ENCODE results near the gene FGF23.
"Not testable (repeated sequence)": the region's sequence is repeated elsewhere in the genome, so short reads cannot be mapped to it uniquely, and the experiment has no call there.

The FGF23 gene

DNA sequence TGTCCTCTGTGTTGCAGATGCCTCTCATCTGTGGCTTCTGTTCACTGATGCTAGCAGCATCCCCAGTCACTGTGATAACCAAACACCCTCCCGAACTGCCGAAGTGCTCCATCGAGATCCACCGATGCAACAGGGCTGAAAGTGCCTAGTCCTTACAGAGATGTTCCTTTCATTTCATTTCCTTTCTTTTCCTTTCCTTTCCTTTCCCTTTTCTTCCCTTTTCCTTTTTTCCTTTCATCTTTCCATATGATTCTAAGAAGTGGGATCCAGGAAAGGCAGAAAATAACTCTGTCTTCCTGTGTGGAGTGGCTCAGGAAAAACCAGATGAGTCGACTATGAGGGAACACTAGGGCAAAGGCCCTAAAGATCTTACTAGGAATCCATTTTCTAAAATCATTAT lies 39.4 kb upstream of the FGF23 start:
- in situ Hi-C loops (cut with HindIII; ENCODE audit: low sequenced_read_pairs) = no loop called here
- no peak overlapping the region for H3K4me3 ChIP-seq (ENCODE audit: low read depth, low read length)
- TF ChIP-seq, protein P1, sequence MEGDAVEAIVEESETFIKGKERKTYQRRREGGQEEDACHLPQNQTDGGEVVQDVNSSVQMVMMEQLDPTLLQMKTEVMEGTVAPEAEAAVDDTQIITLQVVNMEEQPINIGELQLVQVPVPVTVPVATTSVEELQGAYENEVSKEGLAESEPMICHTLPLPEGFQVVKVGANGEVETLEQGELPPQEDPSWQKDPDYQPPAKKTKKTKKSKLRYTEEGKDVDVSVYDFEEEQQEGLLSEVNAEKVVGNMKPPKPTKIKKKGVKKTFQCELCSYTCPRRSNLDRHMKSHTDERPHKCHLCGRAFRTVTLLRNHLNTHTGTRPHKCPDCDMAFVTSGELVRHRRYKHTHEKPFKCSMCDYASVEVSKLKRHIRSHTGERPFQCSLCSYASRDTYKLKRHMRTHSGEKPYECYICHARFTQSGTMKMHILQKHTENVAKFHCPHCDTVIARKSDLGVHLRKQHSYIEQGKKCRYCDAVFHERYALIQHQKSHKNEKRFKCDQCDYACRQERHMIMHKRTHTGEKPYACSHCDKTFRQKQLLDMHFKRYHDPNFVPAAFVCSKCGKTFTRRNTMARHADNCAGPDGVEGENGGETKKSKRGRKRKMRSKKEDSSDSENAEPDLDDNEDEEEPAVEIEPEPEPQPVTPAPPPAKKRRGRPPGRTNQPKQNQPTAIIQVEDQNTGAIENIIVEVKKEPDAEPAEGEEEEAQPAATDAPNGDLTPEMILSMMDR (IDR thresholded peaks at IDR 0.05; ENCODE audit: low read depth, low read length, missing control alignments) = no peak
- DNase-seq (ENCODE audit: low read depth) = no peak

DNA sequence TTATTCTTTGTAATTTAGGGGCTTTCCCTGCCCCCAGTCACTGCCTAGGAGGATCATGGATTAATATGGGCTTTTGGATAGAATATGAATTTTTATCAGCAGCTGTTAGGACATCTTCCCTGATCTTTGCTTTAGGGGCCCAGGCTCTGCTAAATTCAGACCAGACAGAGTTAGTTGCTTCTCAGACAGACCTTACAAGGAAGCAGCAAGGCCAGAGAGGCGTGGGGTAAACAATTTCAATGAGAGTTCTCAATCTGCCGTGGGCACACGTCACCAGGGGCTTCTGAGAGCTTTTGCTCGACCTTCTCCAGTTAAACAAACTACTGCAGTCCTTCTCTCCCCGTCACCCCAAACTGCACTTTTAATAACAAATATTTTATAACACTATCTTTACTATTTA lies 38.4 kb upstream of the FGF23 start:
- in situ Hi-C loops (cut with HindIII; ENCODE audit: low sequenced_read_pairs) = no loop called here
- DNase-seq (ENCODE audit: low read depth) = no peak
- no peak overlapping the region for H3K4me3 ChIP-seq (ENCODE audit: low read depth, low read length)
- TF ChIP-seq, protein P1 (IDR thresholded peaks at IDR 0.05; ENCODE audit: low read depth, low read length, missing control alignments) = no peak

DNA sequence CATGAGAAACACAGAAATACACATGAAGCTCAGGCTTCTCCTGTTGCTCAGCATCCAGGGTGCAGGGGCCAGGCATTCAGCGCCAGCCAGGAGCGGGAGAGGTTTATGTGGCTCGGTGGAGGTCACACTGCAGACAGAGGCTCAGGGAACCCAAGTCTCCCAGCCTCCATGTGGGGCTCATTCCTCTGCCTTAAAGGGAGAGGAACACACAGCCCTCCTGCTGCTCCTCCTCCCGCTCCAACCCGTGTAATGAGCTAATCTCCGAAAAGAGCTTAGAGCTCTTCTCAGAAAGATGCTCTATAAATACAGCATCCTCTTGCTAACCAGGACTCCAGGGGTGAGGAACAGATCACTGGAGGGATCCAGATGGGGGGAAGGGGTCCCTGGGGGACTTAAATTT lies 37.9 kb upstream of the FGF23 start:
- in situ Hi-C loops (cut with HindIII; ENCODE audit: low sequenced_read_pairs) = no loop called here

DNA sequence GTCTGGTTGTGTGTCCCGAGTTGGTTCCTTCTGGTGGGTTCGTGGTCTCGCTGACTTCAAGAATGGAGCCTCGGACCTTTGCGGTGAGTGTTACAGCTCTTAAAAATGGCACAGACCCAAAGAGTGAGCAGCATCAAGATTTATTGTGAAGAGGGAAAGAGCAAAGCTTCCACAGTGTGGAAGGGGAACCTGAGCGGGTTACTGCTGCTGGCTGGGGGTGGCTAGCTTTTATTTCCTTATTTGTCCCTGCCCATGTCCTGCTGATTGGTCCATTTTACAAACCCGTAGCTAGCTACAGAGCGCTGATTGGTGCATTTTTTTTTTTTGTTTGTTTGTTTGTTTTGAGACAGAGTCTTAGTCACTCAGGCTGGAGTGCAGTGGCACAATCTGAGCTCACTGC lies 36.8 kb upstream of the FGF23 start:
- no peak overlapping the region for H3K4me3 ChIP-seq (ENCODE audit: low read depth, low read length)
- no peak for DNase-seq (ENCODE audit: low read depth)
- in situ Hi-C loops (cut with HindIII; ENCODE audit: low sequenced_read_pairs) = no loop called here
- TF ChIP-seq, protein P1 (IDR thresholded peaks at IDR 0.05; ENCODE audit: low read depth, low read length, missing control alignments) = no peak

More for the DNA sequence above, 37.9 kb upstream of the FGF23 start:
- no peak for DNase-seq (ENCODE audit: low read depth)
- H3K4me3 ChIP-seq (ENCODE audit: low read depth, low read length) = no peak overlapping the region
- TF ChIP-seq, protein P1 (IDR thresholded peaks at IDR 0.05; ENCODE audit: low read depth, low read length, missing control alignments) = no peak

DNA sequence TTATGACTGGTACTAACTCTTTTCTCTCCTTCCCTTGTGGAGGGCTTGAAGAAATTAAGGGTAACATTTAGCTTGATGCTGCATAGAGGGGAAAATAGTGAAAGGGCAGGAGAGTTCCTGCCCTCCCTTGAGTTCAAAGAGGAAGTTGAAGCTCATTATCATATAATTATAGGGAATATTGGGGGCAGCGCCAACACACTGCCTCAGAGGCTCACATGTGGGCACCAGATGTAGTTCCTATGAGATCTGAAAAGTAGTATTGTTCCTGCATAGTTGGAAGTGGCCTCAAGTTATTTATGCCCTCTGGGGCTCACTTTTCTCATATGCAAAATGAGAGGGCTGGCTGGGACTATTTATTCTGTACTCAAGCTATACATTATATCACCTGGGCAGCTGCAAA lies 33.0 kb upstream of the FGF23 start:
- no peak for DNase-seq (ENCODE audit: low read depth)
- H3K4me3 ChIP-seq (ENCODE audit: low read depth, low read length) = no peak overlapping the region
- in situ Hi-C loops (cut with HindIII; ENCODE audit: low sequenced_read_pairs) = loop anchor here (5.0 kb wide), 1 partner anchor 80 kb away; no protein-coding TSS in a partner anchor
- TF ChIP-seq, protein P1 (IDR thresholded peaks at IDR 0.05; ENCODE audit: low read depth, low read length, missing control alignments) = no peak

DNA sequence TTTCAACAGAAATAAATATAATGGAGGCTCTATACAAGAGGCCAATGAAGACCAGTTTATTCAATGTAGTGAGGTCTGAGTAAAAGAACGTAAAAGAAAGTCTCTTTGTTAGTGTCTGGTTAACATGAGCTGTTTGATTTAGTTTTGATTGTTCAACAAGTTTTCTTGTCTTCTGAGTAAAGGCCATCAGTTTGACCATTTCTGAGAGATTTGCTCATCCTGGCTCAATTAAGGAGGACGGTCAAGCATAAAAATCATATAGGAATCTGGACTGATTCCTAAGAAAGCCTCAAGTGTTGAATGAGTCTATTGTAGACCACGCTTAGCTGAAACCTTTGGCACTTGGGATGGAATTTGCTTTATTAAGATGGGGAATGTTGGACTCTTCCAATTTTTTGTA lies 32.5 kb upstream of the FGF23 start:
- DNase-seq (ENCODE audit: low read depth) = no peak
- in situ Hi-C loops (cut with HindIII; ENCODE audit: low sequenced_read_pairs) = loop anchor here (5.0 kb wide), 1 partner anchor 80 kb away; no protein-coding TSS in a partner anchor
- TF ChIP-seq, protein P1 (IDR thresholded peaks at IDR 0.05; ENCODE audit: low read depth, low read length, missing control alignments) = no peak
- H3K4me3 ChIP-seq (ENCODE audit: low read depth, low read length) = no peak overlapping the region

DNA sequence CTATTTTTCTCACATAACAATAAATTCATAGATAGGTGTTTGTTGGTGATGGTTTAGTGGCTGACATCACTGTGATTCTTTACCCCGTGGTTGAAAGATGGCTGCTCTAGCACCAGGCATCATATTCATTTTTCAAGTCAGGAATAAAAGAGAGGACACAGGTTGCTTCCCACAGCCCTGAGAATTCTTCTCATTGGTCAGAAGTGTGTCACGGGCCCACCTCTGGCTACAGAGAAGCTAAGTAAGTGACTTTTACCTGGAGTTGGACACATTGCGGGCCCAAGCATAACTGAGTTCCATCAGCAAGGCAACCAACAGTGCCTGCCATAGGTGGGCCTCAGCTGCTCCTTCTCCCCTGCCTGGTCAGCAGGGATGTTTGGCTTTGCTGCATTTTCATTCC lies 27.6 kb upstream of the FGF23 start:
- DNase-seq (ENCODE audit: low read depth) = no peak
- in situ Hi-C loops (cut with HindIII; ENCODE audit: low sequenced_read_pairs) = no loop called here
- TF ChIP-seq, protein P1 (IDR thresholded peaks at IDR 0.05; ENCODE audit: low read depth, low read length, missing control alignments) = no peak
- H3K4me3 ChIP-seq (ENCODE audit: low read depth, low read length) = no peak overlapping the region

DNA sequence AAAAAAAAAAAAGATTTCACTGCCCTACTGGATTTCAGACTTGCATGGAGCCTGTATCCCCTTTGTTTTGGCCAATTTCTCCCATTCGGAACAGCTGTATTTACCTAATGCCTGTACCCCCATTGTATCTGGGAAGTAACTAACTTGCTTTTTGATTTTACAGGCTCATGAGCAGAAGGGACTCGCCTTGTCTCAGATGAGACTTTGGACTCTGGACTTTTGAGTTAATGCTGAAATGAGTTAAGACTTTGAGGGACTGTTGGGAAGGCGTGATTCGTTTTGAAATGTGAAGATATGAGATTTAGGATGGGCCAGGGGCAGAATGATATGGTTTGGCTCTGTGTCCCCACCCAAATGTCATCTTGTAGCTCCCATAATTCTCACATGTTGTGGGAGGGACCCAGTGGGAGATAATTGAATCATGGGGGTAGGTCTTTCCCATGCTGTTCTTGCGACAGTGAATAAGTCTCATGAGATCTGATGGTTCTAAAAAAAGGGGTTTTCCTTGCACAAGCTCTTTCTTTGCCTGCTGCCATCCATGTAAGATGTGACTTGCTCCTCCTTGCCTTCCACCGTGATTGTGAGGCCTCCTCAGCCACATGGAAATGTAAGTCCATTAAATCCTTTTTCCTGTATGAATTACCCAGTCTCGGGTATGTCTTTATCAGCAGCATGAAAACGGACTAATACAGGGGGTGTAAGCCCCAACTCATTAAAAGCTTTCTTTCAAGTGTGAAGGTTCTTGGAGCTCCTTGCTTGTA lies 25.5 kb upstream of the FGF23 start:
- in situ Hi-C loops (cut with HindIII; ENCODE audit: low sequenced_read_pairs) = loop anchor here (5.0 kb wide), 1 partner anchor 38 kb away; no protein-coding TSS in a partner anchor

More for the DNA sequence above, 25.5 kb upstream of the FGF23 start:
- DNase-seq (ENCODE audit: low read depth); H3K4me3 ChIP-seq (ENCODE audit: low read depth, low read length): not testable (repeated sequence)
